GM15510 (cell line): ENCODE results near the gene HNRNPK.
A peak's percentile ranks its signal among the peaks of the same experiment; 100 is the strongest.

ENCODE experiments used
- POLR2A ChIP-seq: IDR thresholded peaks from 3 replicates; pipeline ENCODE4 v1.6.1; 2011; ENCODE audit warnings: borderline replicate concordance; ENCODE audit not compliant: insufficient read length; ENCODE audit errors: extremely low read depth

HNRNPK gene

GRCh38 chr9:83927591-83927990, 52.4 kb downstream of the HNRNPK start:
- TF ChIP-seq POLR2A: no peak

GRCh38 chr9:83920927-83921707, 58.9 kb downstream of the HNRNPK start, which contains the start of gene KIF27:
Gene KIF27, minus strand, starts transcription at chr9:83921432. Its CDS starts 5,841 bp downstream, at chr9:83915591.
- peak; percentile 91 for TF ChIP-seq POLR2A

GRCh38 chr9:83920469-83920926, 59.5 kb downstream of the HNRNPK start:
- no peak for TF ChIP-seq POLR2A

- TF ChIP-seq POLR2A: no peak
Observed at GRCh38 chr9:83919111-83919510, 60.9 kb downstream of the HNRNPK start.
